ENCODE measurements around the gene CCDC178.
"Not testable (repeated sequence)": the region's sequence is repeated elsewhere in the genome, so short reads cannot be mapped to it uniquely, and the experiment has no call there.

The CCDC178 gene

DNA sequence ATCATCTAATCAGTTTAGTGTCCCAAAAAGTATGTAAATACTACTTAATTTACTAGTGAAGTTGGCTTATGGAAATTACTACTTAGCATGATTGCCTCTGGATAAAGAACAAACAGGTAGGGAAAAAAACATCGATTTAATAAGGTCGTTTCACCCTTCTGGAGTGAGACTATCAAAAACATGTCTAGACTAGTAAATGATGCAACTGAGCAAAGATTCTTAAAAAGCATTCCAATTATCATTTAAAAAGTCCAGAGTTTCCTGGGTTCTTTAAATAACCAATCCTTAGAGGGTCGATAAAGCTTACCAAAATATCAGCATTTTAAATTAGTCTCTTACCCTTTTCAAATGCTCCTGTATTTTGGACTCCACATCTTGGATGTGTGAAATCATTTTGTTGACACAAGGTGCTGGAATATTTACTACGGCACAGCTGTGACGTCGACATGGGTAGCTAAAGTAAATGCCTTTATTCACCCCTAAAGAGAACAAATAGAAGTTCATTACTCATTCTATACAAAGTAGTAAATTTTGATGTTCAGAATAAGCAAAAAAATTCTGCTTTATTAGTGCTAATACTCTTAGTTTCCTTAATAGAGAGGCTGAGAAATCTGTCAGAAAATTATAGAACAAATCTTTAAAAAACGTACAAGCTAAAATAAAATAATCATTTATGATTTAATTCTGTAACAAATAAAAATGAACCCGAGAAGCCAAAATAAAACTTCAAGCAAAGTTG is 70.6 kb downstream of the CCDC178 start:
- DNase-seq (ENCODE audit: low read depth in 2 of 3, low spot score in 2 of 3), result no peak

- DNase-seq (ENCODE audit: low read depth in 2 of 3, low spot score in 2 of 3), result no peak
Measured at GRCh38 chr18:33356735-33357134, 83.8 kb downstream of the CCDC178 start.

- DNase-seq (ENCODE audit: low read depth in 2 of 3, low spot score in 2 of 3), result no peak
Measured at GRCh38 chr18:33355756-33356155, 84.8 kb downstream of the CCDC178 start.

DNA sequence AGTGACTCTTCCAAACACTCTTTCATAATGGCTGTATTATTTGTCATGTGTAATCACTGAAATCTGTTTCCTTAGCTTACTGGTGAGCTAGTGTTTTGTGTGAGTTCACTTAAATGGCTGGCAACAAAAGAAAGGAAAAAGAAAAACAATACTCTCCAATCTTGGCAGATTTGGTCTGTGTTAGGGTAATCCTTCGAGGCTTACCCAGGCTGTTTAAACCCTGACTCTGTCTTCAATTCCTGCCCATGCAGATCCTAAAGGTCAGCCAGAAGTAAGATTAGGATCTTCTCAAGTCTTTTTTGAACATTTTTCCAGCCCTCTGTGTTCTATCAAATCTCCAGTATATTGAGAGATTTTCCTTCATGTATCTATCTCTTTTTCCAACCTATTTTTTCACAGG is 85.3 kb downstream of the CCDC178 start:
- DNase-seq (ENCODE audit: low read depth in 2 of 3, low spot score in 2 of 3), result no peak

DNA sequence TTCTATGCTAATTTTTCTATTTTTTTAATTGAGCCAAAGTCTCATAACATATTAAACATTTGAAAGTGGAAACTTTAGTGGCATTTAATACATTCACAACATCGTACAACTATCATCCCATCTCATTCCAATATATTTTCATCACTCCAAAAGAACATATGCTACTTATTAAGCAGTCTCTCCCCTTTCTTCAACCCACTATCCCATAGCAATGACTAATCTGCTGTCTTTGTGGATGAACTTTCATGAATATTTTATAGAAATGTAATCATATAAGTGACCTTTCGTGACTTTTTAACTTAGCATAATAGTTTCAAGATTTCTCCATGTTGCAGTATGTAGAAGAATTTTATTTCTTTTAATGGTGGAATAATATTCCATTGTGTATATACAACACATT is 90.3 kb downstream of the CCDC178 start:
- no peak for DNase-seq (ENCODE audit: low read depth in 2 of 3, low spot score in 2 of 3)

- not testable (repeated sequence) for DNase-seq (ENCODE audit: low read depth in 2 of 3, low spot score in 2 of 3)
Measured at GRCh38 chr18:33339733-33340132, 100.8 kb downstream of the CCDC178 start.

GRCh38 chr18:33334781-33335180 is 105.7 kb downstream of the CCDC178 start:
- DNase-seq (ENCODE audit: low read depth in 2 of 3, low spot score in 2 of 3), result no peak

GRCh38 chr18:33330711-33331110 is 109.8 kb downstream of the CCDC178 start:
- DNase-seq (ENCODE audit: low read depth in 2 of 3, low spot score in 2 of 3), result no peak

GRCh38 chr18:33326975-33327374 is 113.5 kb downstream of the CCDC178 start:
- DNase-seq (ENCODE audit: low read depth in 2 of 3, low spot score in 2 of 3), result no peak

- no peak for DNase-seq (ENCODE audit: low read depth in 2 of 3, low spot score in 2 of 3)
Measured at GRCh38 chr18:33317640-33318039, 122.9 kb downstream of the CCDC178 start.

DNA sequence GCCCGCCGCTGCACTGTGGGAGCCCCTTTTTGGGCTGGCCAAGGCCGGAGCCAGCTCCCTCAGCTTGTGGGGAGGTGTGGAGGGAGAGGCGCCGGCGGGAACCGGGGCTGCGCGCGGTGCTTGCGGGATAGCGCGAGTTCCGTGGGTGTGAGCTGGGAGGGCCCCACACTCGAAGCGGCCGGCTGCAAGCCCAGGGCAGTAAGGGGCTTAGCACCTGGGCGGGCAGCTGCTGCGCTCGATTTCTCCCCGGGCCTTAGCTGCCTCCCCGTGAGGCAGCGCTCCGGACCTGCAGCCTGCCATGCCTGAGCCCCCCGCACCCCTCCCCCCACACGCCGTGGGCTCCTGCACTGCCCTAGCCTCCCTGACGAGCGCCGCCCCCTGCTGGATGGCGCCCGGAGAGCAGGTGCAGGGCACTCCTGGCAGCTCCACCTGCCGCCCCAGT is 124.4 kb downstream of the CCDC178 start:
- DNase-seq (ENCODE audit: low read depth in 2 of 3, low spot score in 2 of 3), result no peak

DNA sequence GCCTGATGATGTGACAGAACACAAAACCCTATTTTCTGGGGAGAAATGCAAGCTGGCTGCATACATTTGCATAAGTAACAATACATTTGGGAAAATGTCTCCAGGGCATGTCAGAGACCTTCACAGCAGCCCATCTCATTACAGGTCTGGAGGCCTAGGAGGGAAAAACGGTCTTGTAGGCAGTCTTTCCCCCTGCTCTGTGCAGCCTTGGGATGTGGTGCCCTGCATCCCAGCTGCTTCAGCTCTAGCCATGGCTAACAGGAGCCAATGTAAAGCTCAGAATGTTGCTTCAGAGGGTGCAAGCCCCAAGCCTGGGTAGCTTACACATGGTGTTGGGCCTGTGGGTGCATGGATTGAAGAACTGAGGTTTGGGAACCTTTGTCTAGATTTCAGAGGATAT is 133.0 kb downstream of the CCDC178 start:
- DNase-seq (ENCODE audit: low read depth in 2 of 3, low spot score in 2 of 3), result no peak

GRCh38 chr18:33304277-33304676 is 136.2 kb downstream of the CCDC178 start:
- no peak for DNase-seq (ENCODE audit: low read depth in 2 of 3, low spot score in 2 of 3)

DNA sequence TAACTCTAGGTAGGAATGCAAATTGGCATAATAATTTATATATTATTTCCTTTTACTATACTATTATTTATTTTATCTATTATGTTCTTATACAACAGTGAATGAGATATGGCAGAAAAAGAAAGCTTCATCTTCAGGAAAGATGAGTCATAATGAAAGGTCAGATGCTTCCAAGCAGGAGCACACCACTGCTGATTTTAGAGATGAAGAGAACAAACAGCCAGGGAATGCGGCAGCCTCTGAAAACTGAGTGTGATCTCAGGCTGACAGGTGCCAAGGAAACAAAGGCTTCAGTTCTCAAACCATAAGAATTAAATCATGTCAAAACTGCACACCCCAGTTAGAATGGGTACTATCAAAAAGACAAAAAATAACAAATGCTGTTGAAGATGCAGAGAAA is 149.0 kb downstream of the CCDC178 start:
- no peak for DNase-seq (ENCODE audit: low read depth in 2 of 3, low spot score in 2 of 3)

- no peak for DNase-seq (ENCODE audit: low read depth in 2 of 3, low spot score in 2 of 3)
Measured at GRCh38 chr18:33288082-33288716, 152.3 kb downstream of the CCDC178 start.

- no peak for DNase-seq (ENCODE audit: low read depth in 2 of 3, low spot score in 2 of 3)
Measured at GRCh38 chr18:33282709-33283333, 157.7 kb downstream of the CCDC178 start.

DNA sequence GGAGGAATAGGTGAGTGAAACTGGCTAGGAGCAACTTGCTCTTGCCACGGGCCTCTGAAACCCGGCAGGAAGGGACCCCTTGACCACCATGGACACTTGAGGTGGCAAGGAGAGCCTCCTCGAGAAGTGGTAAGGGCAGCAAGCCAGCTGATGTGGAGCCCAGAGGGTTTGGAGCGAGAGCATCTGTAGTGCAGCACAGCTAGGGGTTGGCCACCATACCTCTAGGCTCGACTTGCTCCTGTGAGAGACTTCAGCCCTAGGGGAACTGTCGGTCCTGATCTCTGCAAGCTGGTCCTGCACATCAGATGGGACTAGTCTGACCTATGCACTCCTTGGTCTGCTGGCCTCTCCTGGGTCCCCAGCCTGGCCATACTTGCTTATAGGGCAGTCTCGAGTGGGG is 158.4 kb downstream of the CCDC178 start:
- DNase-seq (ENCODE audit: low read depth in 2 of 3, low spot score in 2 of 3), result no peak

- no peak for DNase-seq (ENCODE audit: low read depth in 2 of 3, low spot score in 2 of 3)
Measured at GRCh38 chr18:33277431-33277830, 163.1 kb downstream of the CCDC178 start.

DNA sequence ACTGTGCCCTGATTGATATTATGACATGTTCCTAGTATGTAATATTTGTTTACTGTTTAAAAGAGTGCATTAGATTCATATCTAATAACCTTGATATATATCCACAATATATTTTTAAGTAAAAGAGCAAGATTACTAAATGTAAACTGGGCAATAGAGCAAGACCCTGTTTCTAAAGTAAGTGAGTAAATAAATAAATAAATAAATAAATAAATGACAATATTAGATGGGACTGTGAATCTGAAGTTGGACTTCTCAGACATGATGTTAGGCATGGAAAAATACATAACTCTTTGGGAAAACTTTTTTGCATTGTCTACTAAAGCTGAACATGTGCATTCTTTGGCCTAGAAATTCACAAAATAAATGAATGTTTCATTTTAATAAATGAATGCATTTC is 164.7 kb downstream of the CCDC178 start:
- no peak for DNase-seq (ENCODE audit: low read depth in 2 of 3, low spot score in 2 of 3)

- no peak for DNase-seq (ENCODE audit: low read depth in 2 of 3, low spot score in 2 of 3)
Measured at GRCh38 chr18:33270297-33270696, 170.2 kb downstream of the CCDC178 start.

GRCh38 chr18:33269223-33269622 is 171.3 kb downstream of the CCDC178 start:
- no peak for DNase-seq (ENCODE audit: low read depth in 2 of 3, low spot score in 2 of 3)

GRCh38 chr18:33264566-33264965 is 176.0 kb downstream of the CCDC178 start:
- DNase-seq (ENCODE audit: low read depth in 2 of 3, low spot score in 2 of 3), result no peak

Data from activated CD8-positive, alpha-beta memory T cell treated with anti-CD3 and anti-CD28 coated beads for 48 hours (primary cell).